Calu3 (cell line): Measurements from ENCODE around the gene CIB4. TPM values are rescaled to one million over a fixed set of nuclear protein-coding genes. Genes with fewer than 3 reads are reported as not detected.
"Not testable (repeated sequence)": the region's sequence is repeated elsewhere in the genome, so short reads cannot be mapped to it uniquely, and the experiment has no call there.

Experiments
- BruUV-seq: library from RNA; stranded (reverse); fragments of 400-500 nt; replicated peaks from 2 replicates; lab custom pipeline; 2021; lab: Mats Ljungman, UMichigan
- CTCF ChIA-PET: fragments of 300-600 bp; sonication (Branson Sonifier 250); formaldehyde crosslinking; loops from one replicate; lab custom pipeline; 2022; ENCODE audit warnings: antibody characterized with exemption; lab: Charles Lee
- DNase-seq: peaks from one replicate; pipeline ENCODE4 v3.0.0; 2022
- H3K27ac Mint-ChIP-seq: one replicate; pipeline ENCODE4 v1.8.0; 2022; ENCODE audit warnings: mixed read lengths; ENCODE audit not compliant: unreplicated experiment
- H3K27me3 Mint-ChIP-seq: one replicate; pipeline ENCODE4 v1.8.0; 2022; ENCODE audit warnings: mixed read lengths; ENCODE audit not compliant: unreplicated experiment
- H3K36me3 Mint-ChIP-seq: one replicate; pipeline ENCODE4 v1.8.0; 2022; ENCODE audit warnings: mild to moderate bottlenecking, moderate library complexity, mixed read lengths; ENCODE audit not compliant: insufficient read depth, unreplicated experiment
- H3K4me1 Mint-ChIP-seq: one replicate; pipeline ENCODE4 v1.8.0; 2022; ENCODE audit warnings: mild to moderate bottlenecking, low read depth, mixed read lengths; ENCODE audit not compliant: unreplicated experiment
- H3K4me3 Mint-ChIP-seq: one replicate; pipeline ENCODE4 v1.8.0; 2022; ENCODE audit warnings: mild to moderate bottlenecking, low read depth, moderate library complexity, mixed read lengths; ENCODE audit not compliant: unreplicated experiment
- H3K9me3 Mint-ChIP-seq: one replicate; pipeline ENCODE4 v1.8.0; 2022; ENCODE audit warnings: low read depth, mixed read lengths; ENCODE audit not compliant: unreplicated experiment
- CTCF ChIP-seq: fragments of 200-600 bp; IDR thresholded peaks from one replicate; pipeline ENCODE4 v1.8.0; 2022; ENCODE audit warnings: antibody characterized with exemption; ENCODE audit not compliant: unreplicated experiment
- intact Hi-C: fragments of 100-400 bp; cut with micrococcal nuclease; formaldehyde crosslinking; loops from one replicate; pipeline ENCODE4 v1.10.0; 2022; ENCODE audit not compliant: unreplicated experiment
- total RNA-seq: library from RNA; stranded (reverse); gene quantifications from 2 replicates; pipeline ENCODE4 v1.2.3, GENCODE V29; 2022

The CIB4 gene
- total RNA-seq, 1 experiment from 2014 or later, result not detected

GRCh38 chr2:26568076-26568890 is 72.9 kb downstream of the CIB4 start:
- intact Hi-C loops, result no loop called here
- peaks cover 10% of the 10 kb centered on the region for H3K4me1 Mint-ChIP-seq
- no peak for DNase-seq
- no TSS peak for BruUV-seq
- CTCF ChIA-PET, result no interaction called here
- no peak for TF ChIP-seq CTCF
- peaks cover 1% of the 10 kb centered on the region for H3K36me3 Mint-ChIP-seq
- no peaks in the 10 kb centered on the region for H3K9me3 Mint-ChIP-seq
- no peaks in the 10 kb centered on the region for H3K27me3 Mint-ChIP-seq
- H3K4me3 Mint-ChIP-seq, result no peak overlapping the region
- H3K27ac Mint-ChIP-seq, result no peak overlapping the region

- Mint-ChIP-seq H3K27ac (no peak overlapping the region), H3K4me1 (peaks cover 17% of the 10 kb centered on the region), H3K36me3 (peaks cover 9% of the 10 kb centered on the region), H3K4me3 (no peak overlapping the region), H3K27me3 (no peaks in the 10 kb centered on the region), H3K9me3 (no peaks in the 10 kb centered on the region)
- no TSS peak for BruUV-seq
- intact Hi-C loops, result no loop called here
- CTCF ChIA-PET, result no interaction called here
- TF ChIP-seq CTCF, result no peak
- no peak for DNase-seq
Observed at GRCh38 chr2:26567534-26567933, 73.6 kb downstream of the CIB4 start.

- peaks cover 15% of the 10 kb centered on the region for H3K36me3 Mint-ChIP-seq
- H3K9me3 Mint-ChIP-seq, intact Hi-C loops, BruUV-seq, DNase-seq, H3K4me3 Mint-ChIP-seq, H3K27ac Mint-ChIP-seq, H3K27me3 Mint-ChIP-seq, CTCF ChIA-PET: not testable (repeated sequence)
- peaks cover 17% of the 10 kb centered on the region for H3K4me1 Mint-ChIP-seq
Observed at GRCh38 chr2:26566731-26567130, 74.4 kb downstream of the CIB4 start.

- no TSS peak for BruUV-seq
- Mint-ChIP-seq H3K27ac (no peak overlapping the region), H3K4me1 (peaks cover 17% of the 10 kb centered on the region), H3K9me3 (no peaks in the 10 kb centered on the region), H3K4me3 (no peak overlapping the region), H3K36me3 (peaks cover 15% of the 10 kb centered on the region), H3K27me3 (no peaks in the 10 kb centered on the region)
- intact Hi-C loops, result no loop called here
- no peak for TF ChIP-seq CTCF
- CTCF ChIA-PET, result no interaction called here
- DNase-seq, result no peak
Observed at GRCh38 chr2:26566081-26566375, 75.1 kb downstream of the CIB4 start.

GRCh38 chr2:26564121-26564644 is 77.0 kb downstream of the CIB4 start:
- Mint-ChIP-seq H3K27me3 (peaks cover 14% of the 10 kb centered on the region), H3K4me1 (peaks cover 17% of the 10 kb centered on the region), H3K9me3 (no peaks in the 10 kb centered on the region), H3K36me3 (peaks cover 15% of the 10 kb centered on the region), H3K27ac (no peak overlapping the region), H3K4me3 (no peak overlapping the region)
- intact Hi-C loops, result no loop called here
- DNase-seq, result no peak
- CTCF ChIA-PET, result no interaction called here
- no peak for TF ChIP-seq CTCF
- no TSS peak for BruUV-seq
